Endometrium (tissue), 2 donors: Measurements from ENCODE around the gene TPST2.

Experiments
- FAIRE-seq: peaks from 2 replicates; lab custom pipeline; 2012; peaks lifted over from hg19 to GRCh38; lab: Jason Lieb, UNC
- donor health status: control.
- donor health status: control.

The TPST2 gene

DNA sequence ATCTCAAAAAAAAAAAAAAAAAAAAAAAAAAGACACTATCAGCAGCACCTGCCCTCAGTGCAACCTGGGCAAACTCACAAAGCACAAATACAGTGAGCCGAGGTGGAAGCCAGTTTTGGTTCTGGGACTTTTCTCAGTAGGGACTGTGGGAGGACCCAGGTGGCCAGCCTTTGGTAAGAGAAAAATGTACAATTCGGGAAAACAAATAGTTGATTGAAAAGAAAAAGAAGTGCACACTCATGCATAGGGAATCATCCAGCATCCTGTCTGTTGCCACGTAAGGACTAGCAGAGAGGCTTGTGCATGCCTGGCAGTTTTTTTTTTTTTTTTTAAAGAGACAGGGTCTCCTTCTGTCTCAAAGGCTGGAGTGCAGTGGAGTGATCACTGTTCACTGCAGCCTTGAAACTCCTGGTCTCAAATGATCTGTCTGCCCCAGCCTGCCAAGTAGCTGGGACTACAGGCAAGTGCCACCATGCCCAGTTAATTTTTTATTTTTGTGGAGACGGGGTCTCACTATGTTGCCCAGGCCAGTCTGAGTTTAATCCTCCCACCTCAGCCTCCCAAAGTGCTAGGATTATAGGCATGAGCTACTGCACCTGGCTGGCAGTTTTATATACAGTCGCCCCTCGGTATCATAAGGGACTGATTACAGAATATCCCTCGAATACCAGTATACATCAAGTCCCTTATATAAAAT lies 36.7 kb downstream of the TPST2 start:
- FAIRE-seq = no peak

DNA sequence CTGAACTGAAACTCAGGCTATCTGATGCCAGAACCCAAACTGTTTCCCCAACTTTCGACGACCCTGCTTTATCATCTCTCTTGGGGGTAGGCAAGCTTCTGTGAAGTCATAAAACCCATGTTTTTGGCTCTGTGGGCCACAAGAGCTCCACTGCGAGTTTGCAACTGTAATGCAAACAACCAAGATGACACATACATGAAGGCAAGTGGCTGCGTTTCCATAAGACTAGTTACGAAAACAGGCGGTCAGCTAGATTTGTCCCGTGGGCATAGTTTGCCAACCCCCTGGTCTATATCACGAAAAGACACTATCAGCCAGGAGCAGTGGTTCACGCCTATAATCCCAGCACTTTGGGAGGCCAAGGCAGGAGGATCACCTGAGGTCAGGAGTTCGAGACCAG lies 37.5 kb downstream of the TPST2 start:
- no peak for FAIRE-seq

DNA sequence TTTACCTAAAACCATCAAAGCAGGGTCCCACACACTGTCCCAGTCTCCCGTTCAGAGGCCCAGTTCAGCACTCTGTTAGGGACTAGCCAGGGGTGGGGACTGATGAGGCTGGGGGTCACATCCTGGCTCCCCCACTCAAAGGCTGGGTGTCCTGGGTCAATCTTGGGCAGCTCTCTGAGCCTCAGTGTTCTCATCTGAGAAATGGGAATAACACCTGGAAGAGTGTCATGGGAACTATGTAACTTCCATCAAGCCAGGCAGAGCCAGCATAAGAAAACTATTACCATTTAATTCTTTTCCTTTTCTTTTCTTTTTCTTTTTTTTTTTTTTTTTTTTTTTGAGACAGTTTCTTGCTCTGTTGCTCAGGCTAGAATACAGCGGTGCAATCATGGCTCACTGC lies 38.4 kb downstream of the TPST2 start:
- FAIRE-seq = no peak

DNA sequence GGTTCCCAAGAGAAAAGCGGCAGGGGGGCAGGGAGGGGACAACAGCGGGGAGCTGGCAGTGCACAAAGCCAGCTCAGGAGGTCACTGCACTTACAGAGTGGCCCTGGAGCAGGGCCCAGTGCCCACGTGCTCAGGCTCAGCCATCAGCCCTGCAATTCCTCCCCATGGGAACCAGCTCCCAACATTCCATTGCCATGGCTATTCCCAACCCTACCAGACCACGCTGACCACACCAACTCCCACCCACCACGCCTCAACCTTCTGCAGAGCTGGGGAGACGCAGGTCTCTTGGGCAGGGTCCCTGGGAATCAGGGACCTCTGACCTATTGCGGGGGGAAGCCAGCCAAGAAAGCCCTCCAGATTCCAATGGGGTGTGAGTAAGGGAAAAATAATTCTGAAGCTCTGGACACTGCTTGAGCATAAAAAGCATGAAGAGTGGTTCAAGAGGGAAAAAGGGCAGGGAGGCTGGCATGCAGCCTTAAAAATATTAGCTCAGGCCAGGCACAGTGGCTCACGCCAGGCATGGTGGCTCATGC lies 39.4 kb downstream of the TPST2 start:
- FAIRE-seq = no peak

DNA sequence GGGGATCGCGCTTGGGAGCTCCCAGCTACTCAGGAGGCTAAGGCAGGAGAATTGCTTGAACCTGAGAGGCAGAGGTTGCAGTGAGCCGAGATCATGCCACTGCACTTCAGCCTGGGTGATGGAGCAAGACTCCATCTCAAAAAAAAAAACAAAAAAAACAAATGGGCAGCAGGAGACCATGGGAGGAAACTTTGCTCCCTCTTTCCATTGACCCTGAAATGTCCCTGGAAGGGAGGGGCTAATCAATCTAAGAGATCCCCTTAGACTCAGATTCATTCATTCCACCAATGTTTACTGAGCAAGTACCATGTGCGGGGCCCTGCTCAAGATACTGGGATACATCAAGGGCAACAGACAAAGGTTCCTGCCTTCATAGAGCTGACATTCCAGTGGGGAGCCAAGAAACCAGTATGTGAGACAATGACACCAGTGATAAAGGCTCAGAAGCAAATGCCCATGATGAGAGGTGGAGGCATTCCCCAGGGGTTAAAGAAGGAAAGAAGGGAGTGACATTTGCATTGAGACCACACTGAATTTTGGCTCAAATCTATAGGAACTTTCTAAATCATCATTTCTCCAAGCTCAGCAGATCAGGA lies 39.9 kb downstream of the TPST2 start:
- FAIRE-seq = no peak

DNA sequence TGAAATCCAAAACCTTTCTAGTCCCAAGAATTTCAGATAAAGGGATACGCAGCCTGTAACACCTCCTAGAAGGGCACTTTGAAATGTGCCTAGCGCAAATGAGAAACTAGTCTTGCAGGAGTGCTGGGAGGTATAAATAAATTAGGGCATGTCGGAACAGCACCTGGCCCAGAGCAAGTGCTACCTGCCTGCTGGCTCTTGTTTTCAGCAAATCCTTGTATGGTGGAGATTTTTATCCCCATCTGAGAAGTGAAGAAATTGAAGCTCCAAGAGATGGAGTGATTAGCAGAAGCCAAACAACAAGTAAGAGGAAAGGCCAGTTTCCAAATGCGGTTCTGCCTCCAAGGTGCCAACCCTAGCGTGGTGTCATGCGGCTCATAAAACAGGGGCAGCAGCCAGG lies 40.9 kb downstream of the TPST2 start:
- no peak for FAIRE-seq

DNA sequence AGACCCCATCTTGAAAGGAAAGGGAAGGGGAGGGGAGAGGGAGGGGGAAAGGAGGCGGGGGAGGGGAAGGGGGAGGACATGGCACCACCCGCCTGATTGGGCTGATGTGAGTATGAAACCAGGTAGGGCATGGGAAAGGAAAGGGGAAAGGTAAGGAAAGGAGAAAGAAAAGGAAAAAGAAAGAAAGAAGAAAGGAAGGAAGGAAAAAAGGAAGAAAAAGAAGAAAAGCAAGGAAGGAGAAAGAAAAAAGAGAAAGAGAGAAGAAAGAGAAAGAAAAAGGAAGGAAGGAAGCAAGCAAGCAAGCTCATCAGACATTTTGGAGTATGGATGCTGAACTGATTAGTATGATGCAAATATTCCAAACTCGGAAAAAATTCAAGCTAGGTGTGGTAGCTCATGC lies 41.6 kb downstream of the TPST2 start:
- FAIRE-seq = no peak

DNA sequence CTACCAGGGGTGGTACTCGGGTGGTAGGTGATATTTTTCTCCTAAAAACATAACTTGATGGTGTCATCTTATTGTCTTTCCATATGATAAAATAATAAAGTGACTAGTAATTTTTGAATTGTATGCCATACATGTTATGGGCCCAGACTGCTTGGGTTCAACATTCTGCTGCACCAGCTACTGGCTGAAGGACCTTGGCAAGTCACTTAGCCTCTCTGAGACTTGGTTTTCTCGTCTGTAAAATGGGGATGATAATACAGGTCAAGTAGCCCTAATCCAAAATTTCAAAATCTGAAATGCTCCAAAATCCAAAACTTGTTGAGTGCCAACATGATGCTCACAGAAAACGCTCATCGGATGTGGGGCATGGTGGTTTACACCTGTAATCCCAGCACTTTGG lies 42.1 kb downstream of the TPST2 start:
- no peak for FAIRE-seq

DNA sequence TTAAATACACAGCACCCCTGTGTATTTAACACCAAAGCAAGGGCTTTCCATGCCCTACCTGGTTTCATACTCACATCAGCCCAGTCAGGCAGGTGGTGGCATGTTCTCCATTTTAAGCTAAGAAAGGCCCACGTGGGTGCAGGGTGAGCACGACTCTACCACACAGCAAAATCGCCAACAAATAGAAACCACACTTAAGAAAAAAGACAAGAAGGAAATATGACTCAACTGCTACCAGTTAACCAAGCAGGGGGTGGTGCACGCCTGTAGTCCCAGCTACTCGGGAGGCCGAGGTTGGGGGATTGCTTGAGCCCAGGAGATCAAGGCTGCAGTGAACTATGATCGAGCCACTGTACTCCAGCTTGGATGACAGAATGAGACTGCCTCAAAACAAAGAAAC lies 42.5 kb downstream of the TPST2 start:
- no peak for FAIRE-seq

DNA sequence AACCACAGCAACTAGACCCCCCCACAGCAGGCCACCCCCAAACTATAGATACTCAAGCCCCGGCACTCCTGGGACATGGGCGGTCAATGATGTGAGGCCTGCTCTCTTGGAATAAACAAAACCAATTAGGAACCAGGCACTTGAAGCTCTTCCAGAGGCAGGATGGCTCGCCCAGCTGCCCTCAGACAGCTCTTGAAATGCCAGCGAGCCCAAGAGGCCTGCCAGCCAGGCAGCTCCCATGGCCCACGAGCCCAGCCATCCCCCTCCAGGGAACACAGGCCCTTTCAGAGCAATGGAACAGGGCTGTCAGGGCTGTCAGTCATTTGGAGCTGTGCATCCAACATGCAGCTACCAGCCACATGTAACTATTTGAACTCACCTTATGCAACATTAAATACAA lies 43.6 kb downstream of the TPST2 start:
- FAIRE-seq = no peak

DNA sequence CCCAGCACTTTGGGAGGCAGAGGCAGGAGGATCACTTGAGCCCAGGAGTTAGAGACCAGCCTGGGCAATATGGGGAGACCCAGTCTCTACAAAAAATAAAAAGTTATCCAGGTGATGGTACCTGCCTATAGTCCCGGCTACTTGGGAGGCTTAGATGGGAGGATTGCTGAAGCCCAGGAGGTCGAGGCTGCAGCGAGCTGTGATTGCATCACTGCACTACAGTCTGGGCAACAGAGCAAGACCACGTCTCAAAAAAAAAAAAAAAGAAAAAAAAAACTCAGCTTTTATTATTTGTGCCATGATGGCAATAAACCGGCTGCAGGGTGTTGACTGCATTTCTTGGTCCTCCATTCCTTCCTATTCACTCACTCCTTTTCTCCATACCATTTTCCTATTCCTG lies 44.1 kb downstream of the TPST2 start:
- no peak for FAIRE-seq

DNA sequence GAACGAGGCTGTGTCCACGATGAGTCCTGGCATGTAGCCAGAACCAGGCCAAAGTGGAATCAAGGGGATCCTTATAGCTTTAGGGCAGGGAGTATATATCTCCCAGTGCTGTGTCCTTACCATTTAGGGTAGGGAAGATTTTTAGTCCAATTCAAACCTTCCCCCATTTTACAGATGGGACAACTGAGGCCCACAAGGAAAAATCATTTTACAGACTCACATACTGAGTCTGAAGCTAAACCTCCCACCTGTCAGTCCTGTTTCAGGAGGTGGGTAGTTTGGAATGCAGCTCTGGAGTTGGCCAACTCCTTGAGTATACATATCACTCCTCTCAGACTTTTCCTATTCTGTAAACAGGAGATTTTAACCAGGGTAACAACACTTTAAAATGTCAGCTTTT lies 44.5 kb downstream of the TPST2 start:
- FAIRE-seq = no peak

DNA sequence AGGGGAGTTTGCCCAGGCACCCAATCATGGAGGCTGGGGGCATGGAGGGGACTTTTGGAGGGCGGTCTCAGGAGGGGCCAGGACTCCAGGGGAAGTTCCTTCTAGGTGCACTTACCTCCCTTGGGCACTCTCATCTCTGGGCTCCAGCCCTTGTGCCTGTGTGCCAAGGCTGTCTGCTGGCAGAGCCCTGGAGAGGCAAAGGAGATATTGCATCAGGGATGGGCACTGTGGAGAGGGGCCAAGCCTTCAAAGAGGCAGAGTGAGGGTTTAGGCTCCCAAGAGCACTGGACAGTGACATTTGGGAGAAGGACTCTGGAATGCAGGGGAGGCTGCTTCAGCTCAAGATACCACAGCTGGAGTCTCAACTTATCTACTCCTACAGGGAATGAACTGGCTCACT lies 45.4 kb downstream of the TPST2 start:
- FAIRE-seq = no peak

DNA sequence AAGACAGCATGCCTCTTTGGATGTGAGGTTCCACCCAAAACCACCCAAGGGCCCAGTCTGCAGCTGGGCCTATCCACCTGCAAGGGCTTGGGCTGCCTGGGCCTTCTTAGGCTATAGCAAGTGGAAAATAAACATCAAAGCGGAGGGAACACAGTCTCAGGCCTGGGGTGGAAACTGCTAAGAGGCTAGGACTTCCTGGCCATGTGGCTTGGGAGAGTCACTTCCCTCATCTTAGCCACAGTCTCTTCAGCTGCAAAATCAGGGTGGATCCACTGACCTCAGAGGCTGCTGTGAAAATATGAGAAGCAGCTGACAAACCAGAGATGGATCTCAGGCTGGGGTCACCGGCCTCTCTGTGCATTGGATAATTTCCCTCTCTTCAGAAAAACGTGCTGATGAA lies 47.1 kb downstream of the TPST2 start:
- no peak for FAIRE-seq

DNA sequence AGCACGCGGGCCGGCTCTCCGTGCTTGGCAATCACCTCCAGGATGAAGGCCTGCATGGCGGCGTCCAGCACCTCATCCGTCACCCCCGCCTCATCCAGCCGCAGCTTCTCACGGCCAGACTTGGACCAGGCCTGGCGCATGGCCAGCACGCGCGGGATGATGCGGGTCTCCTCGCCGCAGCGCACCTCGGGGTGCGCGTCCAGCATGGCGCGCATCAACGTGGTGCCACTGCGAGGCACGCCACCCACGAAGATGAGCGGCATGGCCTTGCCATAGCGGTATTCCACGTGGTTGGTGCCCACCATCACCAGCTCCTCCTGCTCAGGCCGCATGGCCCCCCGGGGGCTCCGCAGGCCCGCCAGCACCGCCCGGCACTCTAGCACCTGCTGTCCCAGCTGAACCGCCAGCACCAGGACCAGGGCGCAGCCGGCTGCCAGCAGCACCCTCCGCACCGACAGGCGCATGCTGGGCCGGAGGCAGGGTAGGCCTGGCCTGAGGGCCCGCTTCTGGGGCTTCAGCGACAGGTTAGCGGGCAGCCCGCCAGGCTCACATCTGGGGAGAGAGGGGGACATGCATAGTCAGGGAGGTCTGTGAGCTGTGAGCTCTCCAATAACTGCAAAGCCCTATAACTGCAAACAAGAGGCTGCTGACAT lies 48.6 kb downstream of the TPST2 start:
- no peak for FAIRE-seq

DNA sequence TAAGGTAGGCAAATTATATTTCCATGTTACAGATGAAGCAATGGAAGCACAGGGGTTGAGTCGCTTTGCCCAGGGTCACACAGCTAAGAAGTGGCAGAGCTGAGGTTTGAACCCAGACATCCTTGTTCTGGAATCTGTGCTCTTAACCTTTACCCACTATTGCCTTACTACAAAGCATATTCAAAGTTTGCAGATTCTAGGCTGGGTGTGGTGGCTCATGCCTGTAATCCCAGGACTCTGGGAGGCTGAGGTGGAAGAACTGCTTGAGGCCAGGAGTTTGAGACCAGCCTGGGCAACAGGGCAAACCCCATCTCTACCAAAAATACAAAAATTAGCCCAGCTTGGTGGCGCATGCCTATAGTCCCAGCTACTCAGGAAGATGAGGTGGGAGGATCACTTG lies 49.8 kb downstream of the TPST2 start:
- no peak for FAIRE-seq

DNA sequence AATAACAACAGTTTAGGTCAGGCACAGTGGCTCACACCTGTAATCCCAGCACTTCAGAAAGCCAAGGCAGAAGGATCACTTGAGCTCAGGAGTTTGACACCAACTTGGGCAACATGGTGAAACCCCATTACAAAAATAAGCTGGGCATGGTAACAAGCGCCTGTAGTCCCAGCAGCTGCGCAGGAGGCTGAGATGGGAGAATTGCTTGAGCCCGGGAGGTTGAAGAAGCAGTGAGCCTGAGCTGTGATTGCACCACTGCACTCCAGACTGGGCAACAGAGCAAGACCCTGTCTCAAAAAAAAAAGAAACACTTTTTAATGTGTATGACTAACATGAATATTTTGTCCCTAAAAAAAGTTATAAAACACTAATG lies 53.2 kb downstream of the TPST2 start:
- FAIRE-seq = no peak

DNA sequence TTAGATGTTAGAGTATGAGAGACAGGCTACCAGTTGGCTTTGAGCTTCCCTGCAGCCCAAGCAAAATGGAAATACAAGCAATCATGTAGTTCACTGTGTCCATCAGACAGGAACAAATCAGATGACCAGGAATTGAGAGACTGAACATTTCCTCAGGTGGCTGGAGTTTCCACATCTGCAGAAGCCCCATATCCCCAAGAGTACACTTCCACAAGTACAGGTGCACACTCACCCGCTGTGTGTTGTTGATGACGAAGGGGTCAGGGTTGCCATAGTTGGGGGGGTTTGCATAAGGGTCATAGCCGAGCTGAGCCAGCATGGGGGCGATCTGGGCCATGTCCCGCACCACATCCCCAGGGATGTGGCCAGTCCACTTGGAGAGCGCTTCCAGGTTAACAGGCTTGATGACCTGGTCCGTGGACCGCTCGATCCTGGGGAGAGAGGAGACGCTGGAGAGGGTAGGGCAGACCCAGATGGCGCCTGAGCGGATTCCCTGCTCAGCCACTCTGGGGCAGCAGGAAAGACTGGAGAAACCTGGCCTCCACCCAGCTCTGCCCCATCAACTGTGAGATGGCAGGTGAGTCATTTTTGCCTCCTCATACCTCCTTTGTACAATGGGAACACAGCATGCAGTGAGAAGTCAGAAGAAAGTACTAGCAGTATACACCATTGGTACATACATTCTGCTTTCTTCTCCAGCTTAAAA lies 53.7 kb downstream of the TPST2 start:
- FAIRE-seq = no peak

DNA sequence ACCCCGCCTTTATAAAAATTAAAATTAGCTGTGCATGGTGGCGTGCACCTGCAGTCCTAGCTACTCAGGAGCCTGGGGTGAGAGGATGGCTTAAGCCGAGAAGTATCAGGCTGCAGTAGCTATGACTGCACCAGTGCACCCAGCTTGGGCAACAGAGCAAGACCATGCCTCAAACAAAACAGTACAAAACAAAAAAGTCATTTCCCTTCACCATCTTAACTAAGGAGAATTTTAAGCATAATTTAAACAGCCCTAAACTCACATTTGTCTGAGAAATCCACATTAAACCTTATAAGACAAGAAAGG lies 54.4 kb downstream of the TPST2 start:
- FAIRE-seq = no peak

DNA sequence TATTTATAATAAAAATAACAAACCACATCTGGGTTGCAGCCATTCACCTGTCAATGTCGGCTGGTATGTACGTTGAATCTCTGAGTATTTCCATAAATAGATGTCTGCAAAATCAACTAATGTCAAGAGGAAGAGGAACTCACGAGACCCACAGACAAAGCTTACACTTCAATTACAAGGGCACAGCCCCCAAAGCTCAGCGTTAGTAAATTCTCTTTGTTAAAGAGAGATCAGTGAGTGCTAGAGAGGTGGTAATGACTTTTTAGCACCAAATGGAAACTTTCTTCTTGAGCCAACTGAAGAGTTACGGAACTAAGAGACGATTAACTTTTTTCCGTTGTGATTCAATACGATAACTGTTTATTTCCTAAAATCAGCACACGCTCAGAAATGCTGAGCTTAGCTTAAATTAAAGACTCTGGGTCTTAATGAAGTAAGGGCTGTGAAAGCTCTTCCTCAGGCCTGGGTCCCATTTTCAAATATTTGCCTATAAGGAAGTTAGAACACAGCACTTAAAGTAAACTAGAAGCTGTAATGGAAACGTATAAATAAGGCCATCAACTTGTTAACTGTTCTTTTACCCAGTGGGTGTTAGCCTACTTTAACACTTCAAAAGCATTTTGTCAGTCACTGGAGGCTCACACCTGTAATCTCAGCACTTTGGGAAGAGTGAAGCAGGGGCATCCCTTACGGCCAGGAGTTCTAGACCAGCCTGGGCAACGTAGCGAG lies 54.9 kb downstream of the TPST2 start:
- no peak for FAIRE-seq

DNA sequence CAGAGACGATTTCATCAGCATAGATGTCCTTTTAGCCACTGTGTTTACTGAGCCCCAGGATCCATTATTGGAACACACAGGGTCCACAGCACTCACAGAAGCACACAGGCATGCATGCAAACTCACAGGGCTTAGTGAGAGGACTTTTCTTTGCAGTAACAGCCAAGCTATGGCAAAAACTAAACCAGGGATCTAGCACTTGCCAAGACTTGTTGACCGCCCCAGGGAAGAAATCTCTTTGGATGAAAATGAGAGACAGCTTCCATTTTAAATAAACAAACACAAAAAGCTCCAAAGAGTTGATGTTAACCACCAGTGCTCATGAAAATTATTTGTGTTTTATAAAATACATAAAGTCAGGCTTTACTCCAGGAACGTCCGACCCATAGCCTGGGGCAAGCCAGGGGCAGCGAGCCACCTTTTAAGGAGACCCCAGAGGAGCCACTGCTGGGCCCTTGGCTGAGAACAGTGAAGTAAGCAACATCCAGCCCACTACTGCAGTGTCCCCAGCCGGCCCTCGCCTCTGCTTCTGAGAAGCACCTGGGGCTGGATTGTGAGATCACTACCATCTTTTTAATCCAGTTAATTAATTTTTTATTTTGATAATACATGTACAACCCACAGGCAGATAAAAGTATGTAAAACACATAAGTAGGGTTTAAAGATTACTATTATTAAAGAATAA lies 55.6 kb downstream of the TPST2 start:
- FAIRE-seq = no peak

DNA sequence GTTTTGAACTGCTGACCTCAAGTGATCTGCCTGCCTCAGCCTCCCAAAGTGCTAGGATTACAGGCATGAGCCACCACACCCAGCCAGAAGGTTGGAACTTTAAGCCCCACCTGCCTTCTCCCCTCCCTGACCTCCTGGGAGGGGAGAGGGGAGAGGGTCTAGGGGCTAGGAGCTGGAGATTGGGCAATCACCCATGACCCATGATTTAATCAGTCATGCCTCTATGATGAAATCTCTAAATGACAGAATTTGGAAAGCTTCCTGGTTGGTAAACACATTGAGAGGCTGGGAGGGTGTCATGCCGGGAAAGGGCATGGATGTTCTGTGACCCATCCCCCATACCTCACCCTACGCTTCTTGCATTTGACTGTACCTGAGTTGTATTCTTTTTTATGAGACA lies 60.6 kb downstream of the TPST2 start:
- FAIRE-seq = no peak
